Fibroblast of skin of left quadriceps (primary cell): ENCODE results near the gene FIGNL2.
A peak's percentile ranks its signal among the peaks of the same experiment; 100 is the strongest.
"Not testable (repeated sequence)": the region's sequence is repeated elsewhere in the genome, so short reads cannot be mapped to it uniquely, and the experiment has no call there.

Experiments
- DNase-seq, 2 experiments: peaks; one replicate each; pipeline ENCODE4 v3.0.0-alpha.2; 2013; ENCODE audit warnings: low read depth in 2 of 2

Gene FIGNL2

GRCh38 chr12:51818086-51818485 is 30.4 kb downstream of the FIGNL2 start:
- DNase-seq: no peak

- no peak for DNase-seq
Measured at GRCh38 chr12:51817027-51817953, 31.2 kb downstream of the FIGNL2 start.

GRCh38 chr12:51815571-51815970 is 32.9 kb downstream of the FIGNL2 start:
- no peak for DNase-seq

GRCh38 chr12:51814311-51815088 is 34.0 kb downstream of the FIGNL2 start:
- peak; percentile 24 to 31 for DNase-seq

- DNase-seq: no peak
Measured at GRCh38 chr12:51813931-51814310, 34.6 kb downstream of the FIGNL2 start.

- no peak for DNase-seq
Measured at GRCh38 chr12:51812871-51813270, 35.6 kb downstream of the FIGNL2 start.

GRCh38 chr12:51811203-51812202 is 37.0 kb downstream of the FIGNL2 start:
- no peak for DNase-seq

GRCh38 chr12:51809193-51809592 is 39.3 kb downstream of the FIGNL2 start:
- DNase-seq: no peak

- DNase-seq: no peak
Measured at GRCh38 chr12:51806896-51807295, 41.6 kb downstream of the FIGNL2 start.

GRCh38 chr12:51801027-51801426 is 47.5 kb downstream of the FIGNL2 start:
- DNase-seq: no peak

- no peak for DNase-seq
Measured at GRCh38 chr12:51798501-51798900, 50.0 kb downstream of the FIGNL2 start.

- DNase-seq: not testable (repeated sequence)
Measured at GRCh38 chr12:51798051-51798450, 50.5 kb downstream of the FIGNL2 start.

GRCh38 chr12:51797301-51797700 is 51.2 kb downstream of the FIGNL2 start:
- DNase-seq: no peak

GRCh38 chr12:51793201-51793600 is 55.3 kb downstream of the FIGNL2 start:
- no peak for DNase-seq

GRCh38 chr12:51792417-51792816 is 56.1 kb downstream of the FIGNL2 start:
- no peak for DNase-seq

GRCh38 chr12:51788876-51789275 is 59.6 kb downstream of the FIGNL2 start:
- peak; percentile 35 to 42 for DNase-seq

- DNase-seq: no peak
Measured at GRCh38 chr12:51785906-51786305, 62.6 kb downstream of the FIGNL2 start.

- DNase-seq: no peak
Measured at GRCh38 chr12:51784688-51785087, 63.8 kb downstream of the FIGNL2 start.

GRCh38 chr12:51779876-51780275 is 68.6 kb downstream of the FIGNL2 start:
- DNase-seq: no peak

GRCh38 chr12:51777973-51778372 is 70.5 kb downstream of the FIGNL2 start:
- no peak for DNase-seq

GRCh38 chr12:51777457-51777856 is 71.1 kb downstream of the FIGNL2 start:
- no peak for DNase-seq

- DNase-seq: no peak
Measured at GRCh38 chr12:51774933-51775332, 73.6 kb downstream of the FIGNL2 start.
